GM18951 (cell line): ENCODE data around the gene PCSK5.

Experiments used
- POLR2A ChIP-seq: IDR thresholded peaks from 4 replicates; pipeline ENCODE4 v1.6.1; 2011; ENCODE audit warnings: mild to moderate bottlenecking; ENCODE audit not compliant: insufficient read length, insufficient read depth; ENCODE audit errors: extremely low read depth
- in situ Hi-C: fragments of 300-500 bp; cut with MboI; formaldehyde crosslinking; loops from one replicate; pipeline ENCODE4 v1.12.0; 2022; ENCODE audit warnings: low sequenced_read_pairs, mixed read lengths, inconsistent platforms; ENCODE audit not compliant: unreplicated experiment

The PCSK5 gene

GRCh38 chr9:76114144-76114543 lies 223.7 kb downstream of the PCSK5 start:
- TF ChIP-seq POLR2A: no peak

GRCh38 chr9:76115396-76115795 lies 224.9 kb downstream of the PCSK5 start:
- TF ChIP-seq POLR2A: no peak

More at GRCh38 chr9:76114144-76114543, 223.7 kb downstream of the PCSK5 start:
- in situ Hi-C loops: no loop called here

GRCh38 chr9:76115982-76116646 lies 225.6 kb downstream of the PCSK5 start:
- in situ Hi-C loops: no loop called here
- TF ChIP-seq POLR2A: no peak

More at GRCh38 chr9:76115396-76115795, 224.9 kb downstream of the PCSK5 start:
- in situ Hi-C loops: no loop called here

GRCh38 chr9:76116913-76117312 lies 226.4 kb downstream of the PCSK5 start:
- in situ Hi-C loops: no loop called here
- TF ChIP-seq POLR2A: no peak

- in situ Hi-C loops: no loop called here
These were observed 237.2 kb downstream of the PCSK5 start for GRCh38 chr9:76127637-76128036.

GRCh38 chr9:76135902-76136301 lies 245.4 kb downstream of the PCSK5 start:
- TF ChIP-seq POLR2A: no peak
- in situ Hi-C loops: no loop called here

More at GRCh38 chr9:76127637-76128036, 237.2 kb downstream of the PCSK5 start:
- no peak for TF ChIP-seq POLR2A

GRCh38 chr9:76136986-76137385 lies 246.5 kb downstream of the PCSK5 start:
- TF ChIP-seq POLR2A: no peak
- in situ Hi-C loops: no loop called here

- TF ChIP-seq POLR2A: no peak
- in situ Hi-C loops: no loop called here
These were observed 247.5 kb downstream of the PCSK5 start for GRCh38 chr9:76137931-76138330.

GRCh38 chr9:76138360-76138759 lies 247.9 kb downstream of the PCSK5 start:
- no peak for TF ChIP-seq POLR2A
- in situ Hi-C loops: no loop called here

GRCh38 chr9:76143834-76144233 lies 253.4 kb downstream of the PCSK5 start:
- in situ Hi-C loops: no loop called here
- no peak for TF ChIP-seq POLR2A

GRCh38 chr9:76150013-76150412 lies 259.5 kb downstream of the PCSK5 start:
- in situ Hi-C loops: no loop called here
- no peak for TF ChIP-seq POLR2A

- in situ Hi-C loops: no loop called here
- TF ChIP-seq POLR2A: no peak
These were observed 260.8 kb downstream of the PCSK5 start for GRCh38 chr9:76151267-76151666.

GRCh38 chr9:76153339-76153738 lies 262.9 kb downstream of the PCSK5 start:
- in situ Hi-C loops: no loop called here
- TF ChIP-seq POLR2A: no peak

GRCh38 chr9:76153902-76154629 lies 263.6 kb downstream of the PCSK5 start:
- TF ChIP-seq POLR2A: no peak
- in situ Hi-C loops: no loop called here
